HFF-Myc (cell line): Measurements from ENCODE around the gene ABCC5.

ENCODE experiments used
- DNase-seq: peaks from one replicate; pipeline ENCODE4 v3.0.0-alpha.2; 2011; ENCODE audit warnings: low read depth; ENCODE audit errors: extremely low read depth
- H3K4me3 ChIP-seq: replicated peaks from 2 replicates; pipeline ENCODE4 v1.5.1; 2011; ENCODE audit warnings: low read depth, mild to moderate bottlenecking, control low read depth, low read length
- CTCF ChIP-seq: IDR thresholded peaks from 2 replicates; pipeline ENCODE4 v1.5.1; 2012; ENCODE audit warnings: mild to moderate bottlenecking, low read depth, low read length, control low read depth; ENCODE audit errors: missing control alignments

ABCC5 gene

GRCh38 chr3:183927059-183927458 lies 90.6 kb downstream of the ABCC5 start:
- H3K4me3 ChIP-seq = no peak overlapping the region
- no peak for TF ChIP-seq CTCF
- no peak for DNase-seq

- TF ChIP-seq CTCF = no peak
- no peak overlapping the region for H3K4me3 ChIP-seq
- no peak for DNase-seq
Observed at GRCh38 chr3:183924956-183925355, 92.7 kb downstream of the ABCC5 start.

- no peak overlapping the region for H3K4me3 ChIP-seq
- DNase-seq = no peak
Observed at GRCh38 chr3:183924543-183924942, 93.1 kb downstream of the ABCC5 start.

GRCh38 chr3:183922421-183922820 lies 95.3 kb downstream of the ABCC5 start:
- no peak for DNase-seq
- H3K4me3 ChIP-seq = no peak overlapping the region
- no peak for TF ChIP-seq CTCF

More at GRCh38 chr3:183924543-183924942, 93.1 kb downstream of the ABCC5 start:
- TF ChIP-seq CTCF = no peak

GRCh38 chr3:183921096-183921495 lies 96.6 kb downstream of the ABCC5 start:
- no peak for DNase-seq
- no peak for TF ChIP-seq CTCF
- H3K4me3 ChIP-seq = no peak overlapping the region

GRCh38 chr3:183920416-183920815 lies 97.3 kb downstream of the ABCC5 start:
- no peak for DNase-seq
- TF ChIP-seq CTCF = no peak
- H3K4me3 ChIP-seq = no peak overlapping the region

- H3K4me3 ChIP-seq = no peak overlapping the region
- DNase-seq = no peak
- TF ChIP-seq CTCF = no peak
Observed at GRCh38 chr3:183918178-183918577, 99.5 kb downstream of the ABCC5 start.
